ENCODE measurements around the gene SMARCA4.
"Not testable (repeated sequence)": the region's sequence is repeated elsewhere in the genome, so short reads cannot be mapped to it uniquely, and the experiment has no call there.

The SMARCA4 gene

GRCh38 chr19:10976131-10976892, 15.5 kb downstream of the SMARCA4 start:
- no peak for DNase-seq (ENCODE audit: low read depth)

DNA sequence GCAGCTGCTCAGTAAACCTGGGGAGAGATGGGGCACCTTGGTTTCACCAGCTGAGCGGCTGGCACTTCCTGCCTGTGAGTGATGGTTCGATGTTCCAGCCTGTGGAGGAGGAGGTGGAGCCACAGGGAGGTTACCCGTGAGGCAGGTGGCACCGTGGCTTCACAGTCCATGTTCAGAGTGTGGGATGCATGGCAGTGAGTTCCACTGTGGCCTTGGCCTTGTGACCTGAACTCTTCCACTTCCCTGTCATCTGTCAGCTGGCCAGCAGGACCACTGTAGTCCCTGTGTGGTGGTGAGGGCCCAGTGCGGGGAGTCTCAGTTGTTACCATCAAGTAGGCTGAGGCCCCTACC, 16.9 kb downstream of the SMARCA4 start:
- DNase-seq (ENCODE audit: low read depth), result no peak

- no peak for DNase-seq (ENCODE audit: low read depth)
These were observed 19.1 kb downstream of the SMARCA4 start for GRCh38 chr19:10979951-10980381.

GRCh38 chr19:10981252-10981895, 20.5 kb downstream of the SMARCA4 start:
- peak; percentile 18 for DNase-seq (ENCODE audit: low read depth)

- no peak for DNase-seq (ENCODE audit: low read depth)
These were observed 22.2 kb downstream of the SMARCA4 start for GRCh38 chr19:10983026-10983425.

DNA sequence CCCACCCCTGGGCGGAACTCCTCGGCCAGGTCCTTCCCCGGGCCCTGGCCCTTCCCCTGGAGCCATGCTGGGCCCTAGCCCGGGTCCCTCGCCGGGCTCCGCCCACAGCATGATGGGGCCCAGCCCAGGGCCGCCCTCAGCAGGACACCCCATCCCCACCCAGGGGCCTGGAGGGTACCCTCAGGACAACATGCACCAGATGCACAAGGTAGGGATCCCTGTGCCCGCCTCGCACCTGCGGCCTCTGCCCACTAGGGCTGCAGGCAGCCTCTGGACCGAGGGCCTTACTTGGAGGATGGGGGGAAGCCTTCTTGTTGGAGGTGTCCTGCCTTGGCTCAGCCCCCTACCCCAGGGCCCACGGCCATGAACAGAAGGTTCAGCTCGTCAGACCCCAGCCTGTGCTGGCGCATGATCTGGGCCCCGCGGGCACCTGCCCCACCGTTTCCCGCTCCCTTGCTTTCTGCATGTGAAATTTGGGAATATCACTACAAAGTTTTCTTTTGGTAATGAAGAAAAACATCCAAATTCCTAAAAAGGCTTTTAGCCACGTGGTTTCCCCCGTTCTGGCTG, 23.4 kb downstream of the SMARCA4 start:
- no peak for DNase-seq (ENCODE audit: low read depth)

- DNase-seq (ENCODE audit: low read depth), result no peak
These were observed 24.7 kb downstream of the SMARCA4 start for GRCh38 chr19:10985502-10985901.

- DNase-seq (ENCODE audit: low read depth), result no peak
These were observed 25.7 kb downstream of the SMARCA4 start for GRCh38 chr19:10986301-10987127.

DNA sequence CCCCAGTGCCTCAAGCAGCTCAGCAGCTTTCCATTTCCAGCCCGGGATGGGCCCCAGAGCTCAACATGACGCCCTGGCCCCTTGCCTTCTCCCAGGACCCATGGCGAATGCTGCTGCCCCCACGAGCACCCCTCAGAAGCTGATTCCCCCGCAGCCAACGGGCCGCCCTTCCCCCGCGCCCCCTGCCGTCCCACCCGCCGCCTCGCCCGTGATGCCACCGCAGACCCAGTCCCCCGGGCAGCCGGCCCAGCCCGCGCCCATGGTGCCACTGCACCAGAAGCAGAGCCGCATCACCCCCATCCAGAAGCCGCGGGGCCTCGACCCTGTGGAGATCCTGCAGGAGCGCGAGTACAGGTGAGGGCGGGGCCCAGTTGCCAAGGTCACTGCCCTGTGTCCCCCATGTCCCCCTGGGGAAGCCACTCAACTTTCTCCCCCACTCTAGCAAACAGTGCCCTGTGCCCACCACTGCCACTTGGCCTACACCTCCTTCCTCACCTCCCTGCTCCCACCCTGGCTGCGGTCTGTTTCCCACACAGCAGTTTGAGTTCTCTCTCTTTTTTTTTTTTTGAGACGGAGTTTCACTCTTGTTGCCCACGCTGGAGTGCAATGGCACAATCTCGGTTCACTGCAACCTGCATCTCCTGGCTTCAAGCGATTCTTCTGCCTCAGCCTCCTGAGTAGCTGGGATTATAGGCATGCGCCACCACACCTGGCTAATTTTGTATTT, 26.9 kb downstream of the SMARCA4 start:
- DNase-seq (ENCODE audit: low read depth), result no peak

GRCh38 chr19:10988380-10988779, 27.6 kb downstream of the SMARCA4 start:
- DNase-seq (ENCODE audit: low read depth), result no peak

- DNase-seq (ENCODE audit: low read depth), result no peak
These were observed 28.1 kb downstream of the SMARCA4 start for GRCh38 chr19:10988921-10989320.

GRCh38 chr19:10991076-10991475, 30.2 kb downstream of the SMARCA4 start:
- DNase-seq (ENCODE audit: low read depth), result no peak

DNA sequence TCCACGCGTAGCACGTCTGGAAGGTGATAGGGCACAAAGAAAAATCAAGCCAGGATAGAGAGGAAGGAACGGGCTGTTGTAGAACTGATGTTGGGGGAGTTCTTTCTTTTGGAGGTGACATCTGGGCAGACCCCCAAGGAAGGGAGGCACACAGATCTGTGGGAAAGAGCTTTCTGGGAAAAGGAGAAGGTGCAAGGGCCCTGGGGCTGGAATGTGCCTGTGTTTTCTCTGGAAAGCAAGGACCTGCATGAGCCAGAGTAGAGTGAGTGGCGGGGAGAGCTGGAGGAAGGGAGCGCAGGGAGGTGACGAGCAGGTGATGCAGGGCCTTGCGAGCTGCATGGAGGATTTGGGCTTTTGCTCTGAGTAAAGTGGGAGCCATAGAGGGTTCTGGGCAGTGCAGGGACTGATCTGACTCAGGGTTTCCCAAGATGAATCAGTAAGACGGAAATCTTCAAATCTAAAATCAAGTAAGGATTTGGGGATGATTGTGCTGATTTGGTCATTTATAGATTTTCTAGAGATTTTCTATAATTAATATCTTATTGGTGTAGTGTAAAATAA, 30.8 kb downstream of the SMARCA4 start:
- DNase-seq (ENCODE audit: low read depth), result no peak

- DNase-seq (ENCODE audit: low read depth), result not testable (repeated sequence)
These were observed 31.3 kb downstream of the SMARCA4 start for GRCh38 chr19:10992174-10992573.

DNA sequence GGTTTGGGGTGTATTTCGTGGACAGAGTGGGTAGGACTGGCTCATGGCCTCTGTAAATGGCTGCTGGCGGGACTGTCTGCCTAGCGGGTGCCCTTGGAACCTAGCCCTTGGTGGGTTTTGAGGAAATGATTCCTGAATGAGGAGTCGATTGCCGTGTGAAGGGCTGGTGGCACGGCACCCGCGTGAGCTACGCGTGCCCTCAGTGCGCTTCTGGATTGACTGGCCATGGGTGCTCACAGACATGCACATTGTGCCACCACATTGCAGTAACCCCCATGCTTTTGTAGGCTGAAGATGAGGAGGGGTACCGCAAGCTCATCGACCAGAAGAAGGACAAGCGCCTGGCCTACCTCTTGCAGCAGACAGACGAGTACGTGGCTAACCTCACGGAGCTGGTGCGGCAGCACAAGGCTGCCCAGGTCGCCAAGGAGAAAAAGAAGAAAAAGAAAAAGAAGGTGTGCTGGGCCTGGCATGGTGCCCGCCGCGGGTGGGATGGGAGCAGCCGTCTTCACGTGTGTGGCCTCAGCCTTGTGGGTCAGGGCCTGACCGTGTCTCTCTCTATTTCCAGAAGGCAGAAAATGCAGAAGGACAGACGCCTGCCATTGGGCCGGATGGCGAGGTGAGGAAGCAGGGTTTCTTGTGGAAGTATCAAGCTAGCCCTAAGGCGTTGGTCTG, 35.2 kb downstream of the SMARCA4 start:
- DNase-seq (ENCODE audit: low read depth), result no peak

DNA sequence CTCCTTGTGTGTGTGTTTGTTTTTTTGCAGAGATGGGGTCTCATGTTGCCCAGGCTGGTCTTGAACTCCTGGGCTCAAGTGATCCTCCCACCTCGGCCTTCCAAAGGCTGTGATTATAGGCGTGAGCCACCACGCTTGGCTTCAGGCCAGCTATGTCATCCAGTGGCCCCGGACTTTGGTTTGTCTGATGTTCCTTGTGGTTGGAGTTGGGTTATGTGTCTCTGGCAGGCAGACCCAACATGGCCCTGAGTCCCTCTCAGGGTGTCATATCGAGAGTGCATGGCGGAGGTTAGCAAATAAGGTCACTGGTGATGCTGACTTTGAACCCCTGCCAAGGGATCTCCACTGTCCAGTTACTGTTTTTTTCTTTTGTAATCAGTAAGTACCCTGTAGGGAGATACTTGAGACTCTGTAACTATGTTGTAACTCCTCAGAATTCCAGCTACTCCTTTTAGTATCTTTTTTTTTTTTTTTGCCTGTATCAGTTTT, 37.3 kb downstream of the SMARCA4 start:
- no peak for DNase-seq (ENCODE audit: low read depth)

- no peak for DNase-seq (ENCODE audit: low read depth)
These were observed 37.8 kb downstream of the SMARCA4 start for GRCh38 chr19:10998666-10999065.

GRCh38 chr19:11005521-11005920, 44.7 kb downstream of the SMARCA4 start:
- no peak for DNase-seq (ENCODE audit: low read depth)

GRCh38 chr19:11007385-11007784, 46.6 kb downstream of the SMARCA4 start:
- DNase-seq (ENCODE audit: low read depth), result no peak

DNA sequence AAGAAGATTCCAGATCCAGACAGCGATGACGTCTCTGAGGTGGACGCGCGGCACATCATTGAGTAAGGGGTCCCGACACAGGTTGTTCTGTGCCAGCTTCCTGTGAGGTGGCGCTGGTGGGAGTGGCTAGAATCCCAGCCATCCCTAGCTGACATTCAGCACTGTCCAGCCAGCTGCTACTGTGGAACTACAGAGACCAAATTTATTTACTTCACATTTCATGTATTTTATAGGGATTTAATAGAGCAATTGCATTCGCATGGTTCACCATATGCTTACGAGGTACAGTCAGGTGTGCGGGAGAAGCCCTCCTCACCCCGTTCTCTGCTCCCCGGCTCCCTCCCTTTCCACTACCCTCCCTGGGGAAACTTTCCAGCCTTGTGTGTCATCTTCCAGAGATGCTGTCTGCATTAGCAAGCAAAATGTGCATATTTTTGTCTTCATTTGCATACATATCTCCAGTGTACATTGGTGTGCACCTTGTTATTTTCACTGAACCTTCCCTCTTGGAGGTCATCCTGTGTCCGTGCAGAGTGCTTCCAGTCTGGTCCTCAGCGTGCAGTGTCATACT, 47.2 kb downstream of the SMARCA4 start:
- DNase-seq (ENCODE audit: low read depth), result no peak

Data from ELR (cell line).